ENCODE results near the gene DUS3L. TPM values are rescaled to one million over a fixed set of nuclear protein-coding genes. Genes with fewer than 3 reads are reported as not detected.

Gene DUS3L
- total RNA-seq, 1 donor from 2014 or later = 65.1 TPM

- Mint-ChIP-seq H3K27ac (ENCODE audit: unreplicated experiment) (no peak overlapping the region), H3K4me1 (peaks cover 14% of the 10 kb centered on the region), H3K9me3 (peaks cover 2% of the 10 kb centered on the region), H3K36me3 (ENCODE audit: low read depth) (peaks cover 16% of the 10 kb centered on the region), H3K27me3 (ENCODE audit: low read depth) (peaks cover 3% of the 10 kb centered on the region), H3K4me3 (no peak overlapping the region)
- DNase-seq (ENCODE audit: low read depth, low spot score) = no peak
- TF ChIP-seq CTCF (conservative IDR thresholded peaks at IDR 0.05) = no peak
Observed at GRCh38 chr19:5786593-5787408, 4.2 kb downstream of the DUS3L start.

- TF ChIP-seq CTCF (conservative IDR thresholded peaks at IDR 0.05) = no peak
- DNase-seq (ENCODE audit: low read depth, low spot score) = no peak
- Mint-ChIP-seq H3K27ac (ENCODE audit: unreplicated experiment) (no peak overlapping the region), H3K36me3 (ENCODE audit: low read depth) (peaks cover 12% of the 10 kb centered on the region), H3K4me1 (peaks cover 4% of the 10 kb centered on the region), H3K4me3 (no peak overlapping the region), H3K9me3 (no peaks in the 10 kb centered on the region), H3K27me3 (ENCODE audit: low read depth) (peaks cover 1% of the 10 kb centered on the region)
Observed at GRCh38 chr19:5785423-5785822, 5.5 kb downstream of the DUS3L start.

- H3K4me3 Mint-ChIP-seq = no peak within 1 kb of the TSS
- no peaks in the 10 kb centered on the region for H3K9me3 Mint-ChIP-seq
- peaks cover 8% of the 10 kb centered on the region for H3K36me3 Mint-ChIP-seq (ENCODE audit: low read depth)
- H3K4me1 Mint-ChIP-seq = no peaks in the 10 kb centered on the region
- H3K27me3 Mint-ChIP-seq (ENCODE audit: low read depth) = no peaks in the 10 kb centered on the region
- no peak for TF ChIP-seq CTCF (conservative IDR thresholded peaks at IDR 0.05)
- no peak within 1 kb of the TSS for H3K27ac Mint-ChIP-seq (ENCODE audit: unreplicated experiment)
- no peak for DNase-seq (ENCODE audit: low read depth, low spot score)
Observed at GRCh38 chr19:5784581-5785147, 6.3 kb downstream of the DUS3L start, which contains the start of gene PRR22. PRR22 (minus strand) TSS chr19:5784746; CDS start chr19:5784660, 86 bp downstream.

- peaks cover 8% of the 10 kb centered on the region for H3K36me3 Mint-ChIP-seq (ENCODE audit: low read depth)
- no peak overlapping the region for H3K4me3 Mint-ChIP-seq
- DNase-seq (ENCODE audit: low read depth, low spot score) = no peak
Observed at GRCh38 chr19:5782945-5783919, 7.7 kb downstream of the DUS3L start.

More at GRCh38 chr19:5782945-5783919, 7.7 kb downstream of the DUS3L start:
- H3K27ac Mint-ChIP-seq (ENCODE audit: unreplicated experiment) = no peak overlapping the region
- no peaks in the 10 kb centered on the region for H3K27me3 Mint-ChIP-seq (ENCODE audit: low read depth)
- no peak for TF ChIP-seq CTCF (conservative IDR thresholded peaks at IDR 0.05)
- no peaks in the 10 kb centered on the region for H3K4me1 Mint-ChIP-seq
- no peaks in the 10 kb centered on the region for H3K9me3 Mint-ChIP-seq

Measured in neural crest cell (in vitro differentiated cells).